Neural progenitor cell (in vitro differentiated cells): ENCODE measurements around the gene RGS11. TPM values are rescaled to one million over a fixed set of nuclear protein-coding genes. Genes with fewer than 3 reads are reported as not detected.

Experiments
- DNase-seq: peaks from one replicate; pipeline ENCODE4 v3.0.0-alpha.2; 2016; ENCODE audit warnings: low spot score
- H2AFZ ChIP-seq: fragments of 200-600 bp; sonication (generic); replicated peaks from 2 replicates; pipeline ENCODE4 v1.6.1; 2016; ENCODE audit warnings: antibody characterized with exemption
- H3F3A ChIP-seq: fragments of 200-600 bp; sonication (generic); 2 replicates; pipeline ENCODE4 v1.6.1; 2016; ENCODE audit warnings: antibody characterized with exemption, low read depth
- H3K27ac ChIP-seq: fragments of 200-600 bp; sonication (generic); 2 replicates; pipeline ENCODE4 v1.5.1; 2016; ENCODE audit warnings: mild to moderate bottlenecking
- H3K27me3 ChIP-seq: fragments of 200-600 bp; sonication (generic); 2 replicates; pipeline ENCODE4 v1.6.1; 2016; ENCODE audit warnings: mild to moderate bottlenecking, moderate library complexity
- H3K36me3 ChIP-seq: fragments of 200-600 bp; sonication (generic); 2 replicates; pipeline ENCODE4 v1.5.1; 2016
- H3K4me1 ChIP-seq: fragments of 200-600 bp; sonication (generic); 2 replicates; pipeline ENCODE4 v1.6.1; 2016; ENCODE audit warnings: mixed run types
- H3K4me2 ChIP-seq: fragments of 200-600 bp; sonication (generic); 2 replicates; pipeline ENCODE4 v1.6.1; 2016
- H3K4me3 ChIP-seq: fragments of 200-600 bp; sonication (generic); 2 replicates; pipeline ENCODE4 v1.5.1; 2016
- H3K79me2 ChIP-seq: fragments of 200-600 bp; sonication (generic); 2 replicates; pipeline ENCODE4 v1.6.1; 2016; ENCODE audit warnings: low read depth
- H3K9ac ChIP-seq: fragments of 200-600 bp; sonication (generic); 2 replicates; pipeline ENCODE4 v1.6.1; 2016
- H3K9me3 ChIP-seq: fragments of 200-600 bp; sonication (generic); 2 replicates; pipeline ENCODE4 v1.5.1; 2016; ENCODE audit warnings: low read depth
- H4K20me1 ChIP-seq: fragments of 200-600 bp; sonication (generic); 2 replicates; pipeline ENCODE4 v1.6.1; 2016; ENCODE audit warnings: low read depth
- H3K27ac Mint-ChIP-seq: 3 replicates; pipeline ENCODE4 v1.8.0; 2021; ENCODE audit warnings: mixed read lengths
- H3K27me3 Mint-ChIP-seq: 2 replicates; pipeline ENCODE4 v1.8.0; 2022; ENCODE audit warnings: low read depth, mild to moderate bottlenecking, inconsistent platforms, moderate library complexity, mixed read lengths; ENCODE audit not compliant: insufficient read depth
- H3K36me3 Mint-ChIP-seq: 3 replicates; pipeline ENCODE4 v1.8.0; 2021; ENCODE audit warnings: mixed read lengths
- H3K4me1 Mint-ChIP-seq: 3 replicates; pipeline ENCODE4 v1.8.0; 2021; ENCODE audit warnings: mixed read lengths
- H3K4me3 Mint-ChIP-seq: 3 replicates; pipeline ENCODE4 v1.8.0; 2021; ENCODE audit warnings: mild to moderate bottlenecking, moderate library complexity, mixed read lengths
- H3K9me3 Mint-ChIP-seq: 3 replicates; pipeline ENCODE4 v1.8.0; 2020; ENCODE audit warnings: mixed read lengths
- CTCF ChIP-seq: fragments of 200-600 bp; sonication (generic); IDR thresholded peaks from 2 replicates; pipeline ENCODE4 v1.5.1; 2017; ENCODE audit warnings: antibody characterized with exemption, mild to moderate bottlenecking
- EZH2 ChIP-seq: fragments of 200-600 bp; sonication (generic); IDR thresholded peaks from 2 replicates; pipeline ENCODE4 v1.6.1; 2017; ENCODE audit warnings: antibody characterized with exemption, mild to moderate bottlenecking, moderate library complexity
- EZH2phosphoT487 ChIP-seq: fragments of 200-600 bp; sonication (generic); IDR thresholded peaks from 2 replicates; pipeline ENCODE4 v1.6.1; 2017; ENCODE audit warnings: antibody characterized with exemption
- total RNA-seq: library from RNA; depleted of rRNA; stranded (reverse); fragments of >200 nt; gene quantifications from 2 replicates; pipeline ENCODE4 v1.2.3, GENCODE V29; 2015; ENCODE audit warnings: low replicate concordance

RGS11 gene
- total RNA-seq, 1 donor from 2014 or later = 0.52 TPM

- Histone ChIP-seq H2AFZ (no peak overlapping the region), H3K79me2 (peaks cover 78% of the 10 kb centered on the region), H3K36me3 (no peaks in the 10 kb centered on the region), H3K4me2 (no peak overlapping the region), H3F3A (peaks cover 7% of the 10 kb centered on the region), H3K27ac (no peak overlapping the region), H3K4me1 (peaks cover 10% of the 10 kb centered on the region), H3K27me3 (no peaks in the 10 kb centered on the region), H3K9me3 (no peaks in the 10 kb centered on the region), H3K9ac (no peak overlapping the region), H3K4me3 (no peak overlapping the region), H4K20me1 (peaks cover 87% of the 10 kb centered on the region)
- DNase-seq = no peak
- Mint-ChIP-seq H3K4me3 (no peak overlapping the region), H3K27ac (no peak overlapping the region), H3K4me1 (peaks cover 11% of the 10 kb centered on the region), H3K9me3 (no peaks in the 10 kb centered on the region), H3K36me3 (peaks cover 4% of the 10 kb centered on the region), H3K27me3 (no peaks in the 10 kb centered on the region)
- no peak for TF ChIP-seq CTCF
- no peak for TF ChIP-seq EZH2phosphoT487
- TF ChIP-seq EZH2 = no peak
Observed at GRCh38 chr16:322476-323143, 46.9 kb upstream of the RGS11 start.

DNA sequence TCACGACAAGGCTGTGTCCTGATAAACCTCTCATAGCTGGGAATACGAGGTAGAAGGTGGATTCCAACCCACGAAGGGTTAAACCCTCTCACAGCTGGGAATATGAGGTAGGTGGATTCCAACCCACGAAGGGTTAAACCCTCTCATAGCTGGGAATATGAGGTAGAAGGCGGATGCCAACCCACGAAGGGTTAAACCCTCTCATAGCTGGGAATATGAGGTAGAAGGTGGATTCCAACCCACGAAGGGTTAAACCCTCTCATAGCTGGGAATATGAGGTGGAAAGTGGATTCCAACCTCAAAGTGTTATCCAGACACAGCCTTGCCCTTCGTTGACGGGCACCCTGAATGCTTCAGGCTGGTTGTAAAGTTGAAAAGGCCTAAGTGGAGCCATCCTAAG, 45.8 kb upstream of the RGS11 start:
- Histone ChIP-seq H3K4me2 (no peak overlapping the region), H3K4me1 (peaks cover 10% of the 10 kb centered on the region), H3K27me3 (no peaks in the 10 kb centered on the region), H4K20me1 (peaks cover 89% of the 10 kb centered on the region), H3K79me2 (peaks cover 77% of the 10 kb centered on the region), H3F3A (peaks cover 7% of the 10 kb centered on the region), H3K27ac (no peak overlapping the region), H3K9ac (no peak overlapping the region), H3K4me3 (no peak overlapping the region), H2AFZ (no peak overlapping the region), H3K36me3 (no peaks in the 10 kb centered on the region), H3K9me3 (no peaks in the 10 kb centered on the region)
- Mint-ChIP-seq H3K36me3 (peaks cover 4% of the 10 kb centered on the region), H3K9me3 (no peaks in the 10 kb centered on the region), H3K27me3 (no peaks in the 10 kb centered on the region), H3K4me1 (peaks cover 6% of the 10 kb centered on the region), H3K27ac (no peak overlapping the region), H3K4me3 (no peak overlapping the region)
- no peak for DNase-seq
- TF ChIP-seq EZH2phosphoT487 (no peak), CTCF (no peak), EZH2 (no peak)

- Mint-ChIP-seq H3K27me3 (no peaks in the 10 kb centered on the region), H3K4me3 (no peak overlapping the region), H3K36me3 (peaks cover 6% of the 10 kb centered on the region), H3K9me3 (no peaks in the 10 kb centered on the region), H3K27ac (no peak overlapping the region), H3K4me1 (peaks cover 7% of the 10 kb centered on the region)
- no peak overlapping the region for H2AFZ ChIP-seq
- H3K4me3 ChIP-seq = no peak overlapping the region
- H3K27ac ChIP-seq = no peak overlapping the region
- H3F3A ChIP-seq = peaks cover 7% of the 10 kb centered on the region
- no peaks in the 10 kb centered on the region for H3K9me3 ChIP-seq
- TF ChIP-seq EZH2 (no peak), CTCF (no peak), EZH2phosphoT487 (no peak)
- peaks cover 10% of the 10 kb centered on the region for H3K4me1 ChIP-seq
- no peak overlapping the region for H3K9ac ChIP-seq
- H3K36me3 ChIP-seq = no peaks in the 10 kb centered on the region
- H4K20me1 ChIP-seq = peaks cover 83% of the 10 kb centered on the region
- no peak for DNase-seq
- no peaks in the 10 kb centered on the region for H3K27me3 ChIP-seq
- no peak overlapping the region for H3K4me2 ChIP-seq
- peaks cover 76% of the 10 kb centered on the region for H3K79me2 ChIP-seq
Observed at GRCh38 chr16:320206-320605, 44.5 kb upstream of the RGS11 start.
